HG02870 (cell line): Measurements from ENCODE around the gene ZDHHC19.

Experiments
- ATAC-seq: cut with Tn5 transposase; IDR thresholded peaks from one replicate; pipeline ENCODE4 v1.9.1; 2021; ENCODE audit warnings: mild to moderate bottlenecking, moderate library complexity; ENCODE audit not compliant: unreplicated experiment

ZDHHC19 gene

DNA sequence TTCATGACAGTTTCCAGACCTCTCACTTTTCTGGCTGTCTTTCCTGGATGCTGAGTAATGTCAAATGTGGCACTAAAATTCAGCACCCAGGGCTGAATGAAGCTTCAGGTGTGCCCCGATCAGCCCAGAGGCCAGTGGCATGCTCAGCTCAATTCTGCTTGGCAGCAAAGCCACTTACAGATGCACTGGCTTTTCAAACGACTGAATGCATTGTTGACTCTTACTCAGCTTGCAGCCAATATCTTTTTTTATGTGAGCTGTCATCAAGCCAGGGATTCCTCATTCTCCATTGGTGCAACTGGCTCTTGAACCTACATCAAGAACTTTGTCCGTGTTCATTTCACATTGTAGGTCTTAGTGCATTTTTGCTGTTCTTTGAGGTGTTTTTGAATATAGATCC lies 60.7 kb downstream of the ZDHHC19 start:
- ATAC-seq, result no peak

DNA sequence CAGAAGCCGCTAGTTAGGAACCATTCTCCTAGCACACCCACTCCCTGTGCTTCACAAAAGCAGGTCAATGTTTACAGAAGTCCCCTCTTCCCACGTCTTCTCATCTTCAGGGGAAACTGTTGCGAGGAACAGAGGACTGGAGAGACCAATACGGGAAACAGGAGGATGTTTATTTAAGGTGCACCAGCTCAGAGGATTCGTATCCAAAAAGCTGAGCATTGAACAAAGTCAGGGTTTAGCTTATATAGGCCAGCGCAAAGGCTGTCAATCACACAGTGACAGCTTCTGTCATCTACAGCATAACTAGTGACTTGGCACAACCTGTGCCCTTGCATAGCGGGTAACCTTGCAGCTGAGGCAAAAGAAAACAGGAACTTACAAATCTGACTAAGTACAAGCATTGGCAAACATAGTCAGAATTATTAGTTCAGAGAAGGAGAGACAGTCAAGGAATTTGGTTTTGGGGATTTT lies 61.3 kb downstream of the ZDHHC19 start:
- ATAC-seq, result no peak

DNA sequence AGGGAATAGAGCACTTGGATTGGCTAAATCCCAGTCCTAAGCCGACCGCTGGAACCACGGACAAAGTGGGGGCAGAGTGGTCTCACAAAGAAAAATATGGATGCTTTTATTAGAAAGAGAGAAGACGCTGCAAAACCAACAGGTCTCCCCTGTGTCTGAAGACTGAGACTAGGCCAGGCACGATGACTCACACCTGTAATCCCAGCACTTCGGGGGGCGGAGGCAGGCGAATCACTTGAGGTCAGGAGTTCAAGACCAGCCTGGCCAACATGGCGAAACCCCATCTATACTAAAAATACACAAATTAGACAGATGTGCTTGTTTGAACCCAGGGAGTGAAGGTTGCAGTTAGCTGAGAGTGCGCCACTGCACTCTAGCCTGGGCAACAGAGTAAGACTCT lies 61.8 kb downstream of the ZDHHC19 start:
- ATAC-seq, result no peak
